ENCODE measurements around the gene ENTREP3. TPM values are rescaled to one million over a fixed set of nuclear protein-coding genes. Genes with fewer than 3 reads are reported as not detected.

Gene ENTREP3
- total RNA-seq (2022; extraction: Qiagen RNA extraction) = 26.2 to 38.1 TPM (median 32.7 TPM) in 5 replicates

GRCh38 chr1:155255243-155256007 is at the start of gene ENTREP3:
Gene ENTREP3, minus strand, starts transcription at chr1:155255483. Its CDS starts 606 bp downstream, at chr1:155254877.

DNA sequence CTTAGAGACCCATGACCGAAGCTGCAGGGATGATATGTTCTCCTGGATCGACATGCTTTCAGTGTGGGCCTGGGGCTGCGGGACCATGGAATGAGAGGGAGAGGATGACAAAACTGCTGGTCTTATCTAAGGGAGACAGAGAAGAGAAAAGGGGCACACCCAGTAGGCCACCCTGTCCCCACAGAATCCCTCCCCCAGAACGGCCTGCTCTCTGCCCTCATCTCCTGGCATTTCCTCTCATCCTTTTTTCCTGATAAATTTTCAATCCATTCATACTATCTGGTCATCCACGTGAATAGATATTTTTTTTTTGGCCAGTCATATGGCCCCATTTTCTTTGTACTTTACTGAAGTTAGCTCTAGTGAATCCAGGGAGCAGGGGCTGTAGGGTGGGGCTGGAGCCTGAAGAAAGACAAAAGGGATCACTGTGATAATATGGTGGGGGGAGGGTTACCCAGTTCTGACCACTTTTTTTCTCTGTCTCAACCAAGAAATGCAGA is 46.1 kb upstream of the ENTREP3 start, which contains the start of gene PKLR:
PKLR (minus strand) TSS at position 97 of the 500 bp plus-strand sequence; CDS start at position 54, 43 bp downstream.

DNA sequence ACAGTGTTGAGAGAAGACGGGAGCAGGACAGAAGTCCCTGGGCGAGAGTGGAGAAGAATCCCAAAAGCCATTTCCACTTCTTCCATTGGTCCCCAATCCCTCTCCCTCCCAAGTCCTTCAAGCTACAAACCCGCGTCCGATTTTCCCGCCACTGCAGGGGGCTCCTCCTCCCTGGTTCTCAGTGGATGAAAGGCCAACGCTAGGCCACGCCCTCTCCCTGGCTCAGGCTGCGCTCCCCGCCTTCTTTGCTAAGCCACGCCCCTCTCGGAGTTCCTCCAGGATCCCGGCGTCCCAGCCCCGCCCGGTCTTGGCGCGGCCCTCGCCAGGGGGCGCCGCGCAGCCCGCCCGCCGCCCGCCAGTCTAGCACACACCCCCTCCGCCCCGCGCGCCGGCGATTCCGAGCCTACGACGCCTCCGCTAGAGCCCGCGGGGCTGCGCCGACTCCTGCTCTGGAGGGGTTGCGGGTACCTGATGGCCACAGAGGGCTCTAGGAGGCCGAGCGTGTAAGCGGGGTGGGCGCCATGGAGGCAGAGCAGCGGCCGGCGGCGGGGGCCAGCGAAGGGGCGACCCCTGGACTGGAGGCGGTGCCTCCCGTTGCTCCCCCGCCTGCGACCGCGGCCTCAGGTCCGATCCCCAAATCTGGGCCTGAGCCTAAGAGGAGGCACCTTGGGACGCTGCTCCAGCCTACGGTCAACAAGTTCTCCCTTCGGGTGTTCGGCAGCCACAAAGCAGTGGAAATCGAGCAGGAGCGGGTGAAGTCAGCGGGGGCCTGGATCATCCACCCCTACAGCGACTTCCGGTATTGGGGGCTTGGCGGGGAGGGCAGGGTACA is 22.0 kb upstream of the ENTREP3 start, which contains the start of gene HCN3:
HCN3 (plus strand) TSS at position 394 of the 832 bp plus-strand sequence; CDS start at position 522, 128 bp downstream.

GRCh38 chr1:155273343-155274245 is 18.3 kb upstream of the ENTREP3 start, which contains the start of gene CLK2:
Gene CLK2, minus strand, starts transcription at chr1:155273504. Its CDS starts 2,527 bp downstream, at chr1:155270977.

DNA sequence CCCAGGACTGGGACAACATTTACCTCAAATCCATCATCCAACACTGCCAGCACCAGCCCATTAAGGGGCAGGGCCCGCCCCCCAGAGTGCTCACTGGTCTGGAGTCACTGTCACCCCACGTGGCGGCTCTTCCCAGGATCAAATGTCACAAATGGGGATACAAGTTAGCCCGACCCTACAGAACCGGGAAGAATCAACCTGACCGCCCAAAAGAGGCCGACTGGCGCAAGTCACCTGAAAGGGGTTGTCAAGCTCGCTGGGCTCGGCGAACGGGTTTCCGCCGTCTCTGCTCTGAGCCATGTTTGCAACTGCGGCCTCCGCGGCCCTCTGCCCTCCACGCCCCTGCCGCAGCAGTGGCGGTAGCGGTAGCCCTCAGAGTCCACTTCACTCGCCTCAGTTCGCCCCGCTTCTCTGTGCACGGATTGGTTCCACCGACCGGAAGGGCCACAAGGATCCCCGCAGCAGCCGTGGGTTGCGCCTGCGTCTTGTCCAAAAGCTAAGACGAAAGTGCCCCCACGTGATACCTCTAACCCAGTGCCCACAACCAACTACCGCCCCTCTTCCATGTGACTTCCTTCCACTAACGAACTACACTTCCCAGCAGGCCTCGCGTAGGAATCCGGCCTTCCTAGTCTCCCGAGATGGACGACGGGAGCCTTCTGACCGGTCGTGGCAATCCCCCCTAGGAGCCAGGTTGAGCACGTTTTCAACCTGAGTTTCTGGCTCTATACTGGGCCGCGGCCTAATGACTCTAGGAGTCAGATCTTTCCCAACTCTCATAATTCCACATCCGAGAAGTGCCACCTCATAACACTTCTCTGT is 6.8 kb upstream of the ENTREP3 start, which contains the start of gene SCAMP3:
SCAMP3 (minus strand) TSS at position 509 of the 822 bp plus-strand sequence; CDS start at position 300, 209 bp downstream.

GRCh38 chr1:155208541-155209311 is 46.6 kb downstream of the ENTREP3 start, which contains the start of gene MTX1:
Gene MTX1, plus strand, starts transcription at chr1:155208695. Its CDS starts 110 bp downstream, at chr1:155208805.

DNA sequence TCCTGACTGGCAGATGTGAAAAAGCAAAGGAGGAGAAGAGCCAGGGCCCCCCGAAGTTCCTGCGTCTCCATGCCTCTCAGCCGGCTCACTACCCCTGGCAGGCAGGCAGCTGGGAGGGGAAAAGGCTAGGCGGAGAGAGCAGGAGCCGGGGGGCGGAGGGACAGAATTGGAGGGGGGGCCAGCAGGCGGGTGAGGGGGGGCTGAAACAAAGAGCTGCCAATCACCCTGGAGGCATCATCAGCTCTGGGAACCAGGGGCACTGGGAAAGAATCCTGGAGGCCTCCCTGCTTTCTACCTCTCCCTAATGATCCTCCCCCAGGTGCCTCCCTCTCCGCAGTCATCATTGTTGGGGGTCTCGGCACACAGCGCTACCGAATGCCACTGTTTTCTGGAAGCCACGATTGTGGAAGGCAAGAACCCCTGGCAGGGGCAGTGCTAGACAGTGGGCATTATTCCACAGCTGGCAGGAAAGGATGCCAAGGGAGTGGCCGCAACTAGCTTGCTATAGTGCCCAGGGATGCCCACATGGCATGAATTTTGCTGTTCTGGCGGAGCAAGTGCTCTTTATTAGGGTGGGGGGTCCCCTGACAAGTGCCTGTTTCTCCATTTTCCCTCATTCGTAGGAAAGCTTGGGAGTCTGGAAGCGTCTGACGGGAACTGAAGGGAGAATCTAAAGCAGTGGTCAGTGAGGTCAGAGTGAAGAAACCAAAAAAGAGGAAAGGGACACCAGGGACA is 47.3 kb downstream of the ENTREP3 start, which contains the start of gene THBS3:
THBS3 (minus strand) TSS at position 92 of the 735 bp plus-strand sequence; CDS start at position 71, 21 bp downstream.

Other genes with a start within 250 kb of the ENTREP3 start
- 0.37 to 1.2 TPM (median 0.71 TPM) in 5 replicates for gene DCST2, start 221.7 kb downstream of the ENTREP3 start, total RNA-seq (2022; extraction: Qiagen RNA extraction)
- 0.05 to 0.07 TPM in 2 of 5 replicates, not detected in the others for gene DCST1, start 221.7 kb downstream of the ENTREP3 start, total RNA-seq (2022; extraction: Qiagen RNA extraction)
- 76.8 to 119 TPM (median 109 TPM) in 5 replicates for gene ADAM15, start 204.2 kb downstream of the ENTREP3 start, total RNA-seq (2022; extraction: Qiagen RNA extraction)
- 15.5 to 17.4 TPM (median 16.3 TPM) in 5 replicates for gene EFNA4, start 191.7 kb downstream of the ENTREP3 start, total RNA-seq (2022; extraction: Qiagen RNA extraction)
- gene EFNA3, start 176.6 kb downstream of the ENTREP3 start, total RNA-seq (2022; extraction: Qiagen RNA extraction) = 12.3 to 14.8 TPM (median 14.2 TPM) in 5 replicates
- 21.7 to 30.6 TPM (median 26.3 TPM) in 5 replicates for gene EFNA1, start 127.6 kb downstream of the ENTREP3 start, total RNA-seq (2022; extraction: Qiagen RNA extraction)
- 31.8 to 37.5 TPM (median 32.9 TPM) in 5 replicates for gene SLC50A1, start 119.6 kb downstream of the ENTREP3 start, total RNA-seq (2022; extraction: Qiagen RNA extraction)
- gene DPM3, start 115.0 kb downstream of the ENTREP3 start, total RNA-seq (2022; extraction: Qiagen RNA extraction) = 74.0 to 113 TPM (median 104 TPM) in 5 replicates
- gene KRTCAP2, start 82.2 kb downstream of the ENTREP3 start, total RNA-seq (2022; extraction: Qiagen RNA extraction) = 212 to 265 TPM (median 253 TPM) in 5 replicates
- gene TRIM46, start 81.6 kb downstream of the ENTREP3 start, total RNA-seq (2022; extraction: Qiagen RNA extraction) = 2.0 to 3.1 TPM (median 2.9 TPM) in 5 replicates
- gene THBS3, start 47.6 kb downstream of the ENTREP3 start, total RNA-seq (2022; extraction: Qiagen RNA extraction) = 6.3 to 9.1 TPM (median 8.6 TPM) in 5 replicates
- 67.5 to 77.3 TPM (median 75.2 TPM) in 5 replicates for gene MTX1, start 46.8 kb downstream of the ENTREP3 start, total RNA-seq (2022; extraction: Qiagen RNA extraction)
- gene SCAMP3, start 6.9 kb upstream of the ENTREP3 start, total RNA-seq (2022; extraction: Qiagen RNA extraction) = 96.0 to 128 TPM (median 117 TPM) in 5 replicates
- gene CLK2, start 18.0 kb upstream of the ENTREP3 start, total RNA-seq (2022; extraction: Qiagen RNA extraction) = 19.6 to 28.0 TPM (median 23.6 TPM) in 5 replicates
- 3.1 to 5.8 TPM (median 4.5 TPM) in 5 replicates for gene HCN3, start 22.0 kb upstream of the ENTREP3 start, total RNA-seq (2022; extraction: Qiagen RNA extraction)
- gene PKLR, start 46.0 kb upstream of the ENTREP3 start, total RNA-seq (2022; extraction: Qiagen RNA extraction) = 0.02 TPM in 3 of 5 replicates, not detected in the others
- gene FDPS, start 53.4 kb upstream of the ENTREP3 start, total RNA-seq (2022; extraction: Qiagen RNA extraction) = 159 to 178 TPM (median 164 TPM) in 5 replicates
- gene RUSC1, start 65.4 kb upstream of the ENTREP3 start, total RNA-seq (2022; extraction: Qiagen RNA extraction) = 40.0 to 56.3 TPM (median 51.9 TPM) in 5 replicates

Measured in A549 treated with AZD2906 at 1 μM for 4 hours (cell line).